GM21576 (cell line): ENCODE data around the gene LACTB.

Experiments used
- ATAC-seq: cut with Tn5 transposase; IDR thresholded peaks from one replicate; pipeline ENCODE4 v1.9.1; 2021; ENCODE audit warnings: mild to moderate bottlenecking, moderate library complexity; ENCODE audit not compliant: unreplicated experiment

The LACTB gene

DNA sequence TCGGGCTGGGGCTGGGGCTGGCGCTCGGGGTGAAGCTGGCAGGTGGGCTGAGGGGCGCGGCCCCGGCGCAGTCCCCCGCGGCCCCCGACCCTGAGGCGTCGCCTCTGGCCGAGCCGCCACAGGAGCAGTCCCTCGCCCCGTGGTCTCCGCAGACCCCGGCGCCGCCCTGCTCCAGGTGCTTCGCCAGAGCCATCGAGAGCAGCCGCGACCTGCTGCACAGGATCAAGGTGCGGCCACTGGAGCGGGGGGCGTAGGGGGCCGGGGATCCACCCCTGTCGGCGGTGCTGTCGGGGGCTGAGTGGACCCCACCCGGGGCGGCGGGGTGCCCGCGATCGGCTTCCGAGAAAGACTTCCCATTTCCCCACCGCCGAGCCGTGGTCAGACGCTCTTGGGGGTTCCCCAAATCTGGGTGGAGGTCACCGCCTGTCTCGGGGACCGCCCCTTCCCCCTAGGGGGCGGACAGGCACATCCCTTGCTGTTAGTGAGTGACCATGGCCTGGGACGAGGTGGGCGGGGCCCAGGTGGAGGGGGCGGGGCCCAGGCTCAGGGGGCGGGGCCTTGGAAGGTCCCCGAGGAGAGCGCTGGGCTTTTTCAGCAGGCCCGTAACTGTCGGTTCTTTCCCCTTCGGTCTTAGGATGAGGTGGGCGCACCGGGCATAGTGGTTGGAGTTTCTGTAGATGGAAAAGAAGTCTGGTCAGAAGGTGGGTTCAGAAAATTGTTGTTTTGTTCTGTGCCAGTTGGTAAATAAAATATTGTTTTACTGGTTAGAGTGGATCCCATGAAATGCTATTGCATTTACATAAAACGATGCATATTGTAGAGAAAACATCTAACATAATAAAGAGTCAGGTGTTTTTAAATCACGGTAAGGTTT, 578 bp downstream of the LACTB start:
- peak; percentile 87 for ATAC-seq

DNA sequence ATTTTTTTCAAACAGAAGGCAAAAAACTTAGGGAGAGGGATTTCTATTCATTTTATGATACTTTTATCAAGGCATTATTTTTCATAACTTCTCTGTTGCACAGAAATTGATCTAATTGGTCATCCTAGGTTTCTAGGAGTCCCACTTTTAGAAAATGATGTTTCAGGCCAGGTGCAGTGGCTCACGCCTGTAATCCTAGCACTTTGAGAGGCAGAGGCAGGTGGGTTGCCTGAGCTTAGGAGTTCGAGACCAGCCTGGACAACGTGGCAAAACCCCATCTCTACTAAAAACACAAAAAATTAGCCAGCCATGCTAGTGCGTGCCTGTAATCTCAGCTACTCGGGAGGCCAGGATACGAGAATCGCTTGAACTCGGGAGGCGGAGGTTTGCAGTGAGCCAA, 2.8 kb downstream of the LACTB start:
- ATAC-seq: no peak

DNA sequence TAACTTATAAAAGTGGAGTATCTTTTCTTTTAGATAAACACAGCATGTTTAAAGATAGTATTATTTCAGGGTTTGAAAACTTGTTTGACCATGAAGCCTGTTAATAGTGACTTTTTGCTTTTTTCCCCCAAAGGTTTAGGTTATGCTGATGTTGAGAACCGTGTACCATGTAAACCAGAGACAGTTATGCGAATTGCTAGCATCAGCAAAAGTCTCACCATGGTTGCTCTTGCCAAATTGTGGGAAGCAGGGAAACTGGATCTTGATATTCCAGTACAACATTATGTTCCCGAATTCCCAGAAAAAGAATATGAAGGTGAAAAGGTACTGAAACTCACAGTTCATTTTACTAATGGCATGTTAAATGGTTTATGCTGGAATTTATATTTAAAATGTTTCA, 5.1 kb downstream of the LACTB start:
- no peak for ATAC-seq

DNA sequence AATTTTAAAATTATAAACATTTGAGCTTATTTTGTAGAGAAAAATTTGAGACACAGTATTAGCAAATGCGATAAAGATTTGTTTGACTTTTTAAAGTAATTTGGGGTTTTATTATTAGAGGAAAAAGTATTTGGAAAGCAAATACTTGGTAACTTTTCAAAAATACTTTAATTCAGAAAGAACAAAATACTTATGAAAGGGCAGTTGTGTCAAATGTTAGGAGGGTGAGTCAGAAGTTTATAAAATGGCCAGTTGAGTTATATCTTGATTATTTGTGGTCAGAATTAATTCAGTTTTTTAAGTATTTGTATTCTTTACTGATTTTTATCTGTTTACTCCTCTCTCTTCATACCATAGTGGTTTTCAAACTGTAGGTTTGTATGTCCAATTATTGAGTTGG, 12.1 kb downstream of the LACTB start:
- no peak for ATAC-seq

DNA sequence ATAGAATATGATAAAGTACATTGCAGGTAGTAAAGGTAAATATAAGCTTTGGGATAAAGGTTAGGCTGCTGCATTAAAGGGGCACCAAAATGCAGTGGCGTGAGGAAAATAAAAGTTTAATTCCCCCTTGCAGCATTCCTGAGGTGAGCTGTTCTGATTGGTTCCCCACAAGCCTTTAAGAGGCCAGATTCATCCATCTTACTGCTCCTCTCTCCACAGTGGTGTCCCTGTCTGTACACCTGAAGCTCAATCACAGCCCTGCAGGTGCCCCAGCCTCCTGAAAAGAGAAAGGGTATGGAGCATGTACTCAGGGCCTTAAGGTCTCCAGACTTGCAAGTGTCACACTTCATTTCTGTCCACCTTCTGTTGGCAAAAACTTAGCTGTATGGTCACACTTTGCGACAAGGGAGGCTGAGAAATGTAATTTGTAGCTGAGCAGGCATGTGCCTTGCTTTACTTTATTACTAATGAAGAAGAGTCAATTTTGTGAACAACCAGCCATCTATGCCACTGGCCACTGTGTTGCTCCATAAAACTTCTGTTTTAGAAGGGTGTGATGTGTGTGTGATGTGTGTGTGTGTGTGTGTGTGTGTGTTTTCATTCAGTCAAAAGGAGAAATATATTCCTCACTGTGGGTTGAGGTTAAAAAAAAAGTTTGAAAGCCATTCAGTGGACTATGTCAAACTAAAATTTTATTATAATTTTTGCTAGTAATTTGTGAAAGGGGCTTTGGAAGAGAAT, 12.8 kb downstream of the LACTB start:
- no peak for ATAC-seq

DNA sequence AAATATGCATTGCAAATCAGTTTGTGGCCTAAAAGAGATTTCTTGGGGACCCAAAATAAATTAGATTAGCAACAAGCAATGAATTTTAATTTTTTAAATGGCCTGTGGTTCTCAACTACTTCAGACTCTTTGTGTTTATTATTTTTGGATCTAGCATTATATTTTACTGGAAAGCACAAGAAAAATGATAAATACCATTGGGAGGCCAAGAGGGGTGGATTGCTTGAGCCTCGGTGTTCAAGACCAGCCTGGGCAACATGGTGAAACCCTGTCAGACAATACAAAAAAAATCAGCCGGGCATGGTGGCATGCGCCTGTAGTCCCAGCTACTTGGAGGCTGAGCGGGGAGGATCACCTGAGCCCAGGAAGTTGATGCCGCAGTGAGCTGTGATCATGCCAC, 13.6 kb downstream of the LACTB start:
- ATAC-seq: no peak

DNA sequence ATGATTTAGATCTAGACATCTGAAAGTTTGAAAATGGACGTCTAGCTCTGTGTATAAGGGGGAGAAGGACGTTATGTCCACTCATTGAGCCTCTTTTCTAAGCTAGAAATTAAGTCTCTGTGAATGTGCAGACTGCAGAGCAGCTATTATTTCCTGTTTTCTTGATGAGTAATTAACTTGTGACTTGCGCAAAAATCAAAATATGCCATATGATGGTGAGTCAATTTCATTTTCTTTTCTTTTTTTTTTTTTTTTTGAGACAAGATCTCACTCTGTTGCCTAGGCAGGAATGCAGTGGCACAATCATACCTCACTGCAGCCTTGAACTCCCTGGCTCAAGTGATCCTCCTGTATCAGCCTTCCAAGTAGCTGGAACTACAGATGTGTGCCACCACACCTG, 14.1 kb downstream of the LACTB start:
- ATAC-seq: no peak

DNA sequence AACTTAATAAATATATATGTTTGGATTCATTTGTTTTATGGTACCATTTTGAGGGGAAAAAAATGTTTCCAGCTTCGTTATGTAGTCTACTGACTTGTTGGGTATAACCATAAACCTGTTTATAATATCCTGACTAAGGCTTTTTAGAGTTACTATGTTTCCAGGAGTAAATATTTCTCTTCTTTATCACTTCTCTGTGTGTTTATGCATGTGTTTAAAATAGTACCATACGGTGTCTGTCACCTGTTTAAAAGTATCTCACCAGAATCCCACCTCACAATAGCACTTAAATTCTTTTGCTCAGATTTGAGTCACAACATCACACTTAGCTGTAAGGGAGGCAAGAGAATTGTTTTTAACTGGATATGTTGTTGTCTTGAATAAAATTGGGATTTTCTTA, 15.1 kb downstream of the LACTB start:
- ATAC-seq: no peak

DNA sequence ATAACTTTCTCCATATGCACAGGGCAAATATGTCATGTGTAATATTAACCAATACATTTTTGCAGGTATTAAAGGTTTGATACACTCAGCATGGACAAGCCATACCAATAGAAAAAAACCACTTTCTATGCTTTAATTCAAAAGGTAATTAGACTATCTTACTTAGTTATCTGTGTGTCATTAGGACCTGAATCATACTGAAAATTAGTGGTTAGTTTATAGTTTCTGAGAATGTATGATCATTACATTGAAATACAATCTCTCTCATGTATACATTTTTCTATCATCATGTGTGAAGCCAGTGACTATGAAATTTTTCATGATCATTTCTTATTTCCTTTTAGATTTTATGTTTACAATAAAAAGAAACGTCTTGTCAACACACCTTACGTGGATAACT, 19.3 kb downstream of the LACTB start:
- no peak for ATAC-seq

DNA sequence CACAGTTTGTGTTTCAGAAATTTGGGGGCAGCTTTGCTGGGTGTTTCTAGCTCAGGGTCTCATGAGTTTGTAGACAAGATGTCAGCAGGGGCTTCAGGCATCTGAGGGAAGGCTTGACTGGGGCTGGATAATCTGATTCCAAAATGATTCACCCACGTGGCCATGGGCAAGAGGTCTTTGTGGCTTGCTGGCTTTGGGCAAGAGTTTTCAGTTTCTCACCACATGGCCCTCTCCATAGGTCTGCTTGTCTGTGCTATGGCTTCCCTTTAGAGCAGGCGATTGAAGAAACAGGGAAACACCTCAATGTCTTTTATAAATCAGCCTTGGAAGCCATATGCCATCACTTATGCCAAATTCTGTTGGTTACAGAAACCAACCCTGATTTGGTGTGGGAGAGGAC, 23.8 kb downstream of the LACTB start:
- no peak for ATAC-seq

DNA sequence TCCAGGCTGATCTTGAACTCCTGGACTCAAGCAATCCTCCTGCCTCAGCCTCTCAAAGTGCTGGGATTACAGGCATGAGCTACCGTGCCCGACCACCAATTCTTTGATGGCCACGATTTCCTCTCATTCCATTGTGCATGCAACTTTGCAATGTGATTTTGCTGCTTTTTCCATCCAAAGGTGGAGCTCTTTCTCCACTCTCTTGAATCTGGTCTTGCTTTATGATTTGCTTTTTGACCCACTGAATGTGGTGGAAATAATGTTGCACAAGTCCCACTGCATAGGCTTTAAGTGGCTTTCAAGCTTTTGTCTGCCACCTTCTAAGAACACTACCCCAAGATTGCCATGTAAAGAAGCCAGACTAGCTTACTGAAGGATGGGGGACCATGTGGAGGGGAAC, 25.0 kb downstream of the LACTB start:
- no peak for ATAC-seq

DNA sequence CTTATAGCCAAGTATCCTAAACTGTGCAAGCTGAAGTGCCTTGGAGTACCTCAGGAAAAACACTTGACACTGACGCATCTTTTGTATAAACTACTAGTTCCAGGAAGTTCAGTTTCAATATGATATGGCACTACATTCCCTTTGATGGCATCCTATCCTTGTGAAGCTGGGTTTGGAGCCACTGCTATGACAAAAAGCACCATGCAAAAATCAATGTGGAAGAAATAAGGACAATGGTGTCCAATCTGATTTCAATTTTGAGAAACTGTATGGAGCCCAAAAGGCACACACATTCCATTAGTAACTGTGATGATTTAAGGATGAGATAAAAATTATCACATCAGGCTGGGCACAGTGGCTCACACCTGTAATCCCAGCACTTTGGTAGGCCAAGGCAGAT, 30.0 kb downstream of the LACTB start:
- no peak for ATAC-seq

DNA sequence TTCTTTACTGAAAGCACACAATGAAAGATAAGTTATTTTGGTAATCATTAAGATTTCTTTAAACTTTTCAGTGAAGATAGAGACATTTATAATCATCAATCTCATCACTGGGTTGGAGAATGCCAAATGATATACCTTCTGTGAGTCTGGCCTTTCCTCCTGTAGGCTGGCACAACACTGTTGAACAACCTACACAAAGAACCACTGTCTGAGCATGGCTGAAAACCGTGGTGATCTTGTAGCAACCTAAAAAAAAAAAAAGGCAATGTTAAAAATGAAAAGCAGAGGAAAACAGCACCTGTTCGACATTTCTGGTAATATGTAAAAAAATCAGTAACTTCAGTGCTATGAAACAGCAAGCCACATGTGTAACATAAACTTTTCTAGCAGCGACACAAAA, 33.8 kb downstream of the LACTB start:
- ATAC-seq: no peak

DNA sequence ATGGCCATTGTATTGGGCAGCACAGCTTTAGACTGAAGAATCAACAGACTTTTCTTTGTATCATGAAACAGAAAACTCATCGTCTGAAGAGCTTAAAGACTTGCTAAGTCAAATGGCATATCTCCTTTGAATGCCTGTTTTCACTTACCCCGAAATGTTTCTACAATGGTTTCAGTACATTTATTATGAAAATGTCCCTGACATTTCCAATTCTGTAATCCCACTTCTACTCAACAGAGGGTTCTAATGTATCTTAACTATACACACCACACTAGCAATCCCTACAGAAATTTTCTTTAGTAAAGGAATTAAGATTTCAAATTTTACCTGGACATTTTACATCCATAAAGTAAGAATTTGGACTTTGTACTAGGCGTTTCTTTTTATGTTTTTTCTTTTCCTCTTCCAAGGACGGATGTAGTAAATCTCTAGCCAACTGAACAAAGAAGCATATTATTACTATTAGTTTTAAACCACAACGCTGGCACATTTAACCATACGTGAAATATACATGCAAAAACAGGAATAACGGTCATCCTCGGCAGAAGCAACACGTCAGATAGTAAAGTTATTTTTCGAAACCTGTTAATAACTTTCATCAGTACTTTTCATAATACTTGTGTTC, 34.5 kb downstream of the LACTB start:
- no peak for ATAC-seq

DNA sequence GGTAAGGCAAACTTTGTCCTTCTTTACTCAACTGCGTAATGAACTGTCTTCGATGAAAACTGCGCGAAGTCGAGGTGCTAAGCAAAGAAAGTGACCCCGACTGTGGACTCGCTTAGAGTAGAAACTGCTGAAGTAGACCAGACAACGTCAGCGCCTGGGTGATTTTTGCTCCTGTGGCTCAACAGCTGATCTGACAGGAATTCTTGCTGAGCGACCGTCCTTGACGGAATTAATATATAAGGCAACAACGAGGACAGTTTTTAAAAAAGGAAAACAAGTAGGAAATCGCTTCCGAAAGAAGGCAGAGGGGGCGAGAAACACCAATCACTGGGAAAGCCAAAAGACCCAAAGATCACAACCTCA, 35.1 kb downstream of the LACTB start:
- no peak for ATAC-seq

DNA sequence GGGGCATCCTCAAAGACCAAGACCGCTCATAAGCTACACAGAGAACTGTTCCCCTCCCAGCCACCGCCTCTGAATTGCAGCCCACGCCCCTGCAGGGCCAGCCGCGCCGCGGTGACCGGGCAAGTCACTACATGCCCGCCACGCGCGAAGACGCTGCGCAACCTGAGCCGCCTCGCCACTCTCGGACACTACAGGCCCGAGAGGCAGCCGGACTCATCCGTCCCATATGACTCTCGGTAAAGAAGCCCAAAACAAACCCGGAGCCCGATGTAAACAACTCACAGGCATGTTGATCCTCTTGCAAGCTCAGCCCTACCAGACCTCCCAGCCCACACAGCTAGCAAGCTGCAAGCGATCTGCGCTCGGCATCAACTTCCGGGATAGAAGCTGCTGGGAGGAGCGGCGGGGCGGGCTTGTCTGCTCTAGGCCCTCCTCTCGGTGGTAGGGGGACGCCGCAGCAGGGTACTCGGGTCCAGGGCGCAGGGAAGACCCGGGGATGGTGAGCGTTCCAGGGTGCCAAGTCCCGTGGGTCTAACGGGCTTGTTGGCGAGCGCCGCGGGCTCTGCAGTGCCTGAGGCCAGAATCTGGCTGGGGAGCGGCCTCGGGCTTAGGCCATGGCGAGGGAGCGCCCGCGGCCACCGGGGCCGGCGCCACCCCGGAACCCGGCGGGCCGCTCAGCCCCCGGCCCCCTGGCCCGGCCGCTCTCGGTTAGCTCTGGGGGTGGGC, 35.6 kb downstream of the LACTB start, which contains the start of gene RPS27L:
RPS27L (minus strand) TSS at position 360 of the 726 bp plus-strand sequence; CDS start at position 288, 72 bp downstream.
- peak; percentile 86 for ATAC-seq

DNA sequence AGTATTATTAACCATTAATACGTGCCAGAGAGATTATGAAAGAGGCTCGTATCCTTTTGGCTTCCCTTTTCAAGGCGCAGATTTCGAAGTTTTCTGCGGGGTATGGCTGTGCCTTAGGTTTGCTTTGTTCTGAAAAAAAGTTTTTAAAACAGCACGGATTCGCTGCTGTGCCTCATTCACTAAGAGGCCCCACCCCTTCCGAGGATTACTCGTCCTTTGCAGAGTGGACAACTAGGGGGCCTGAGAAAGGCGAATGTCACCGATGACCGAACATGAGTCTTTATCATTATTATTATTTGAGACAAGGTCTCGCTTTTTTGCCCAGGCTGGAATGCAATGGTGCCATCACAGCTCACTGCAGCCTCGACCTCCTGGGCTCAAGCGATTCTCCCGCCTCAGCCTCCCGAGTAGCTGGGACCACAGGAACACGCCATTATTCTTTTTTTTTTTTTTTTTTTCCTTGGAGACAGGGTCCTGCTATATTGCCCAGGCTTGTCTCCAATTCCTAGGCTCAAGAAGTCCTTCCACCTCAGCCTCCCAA, 36.3 kb downstream of the LACTB start:
- peak; percentile 17 for ATAC-seq

DNA sequence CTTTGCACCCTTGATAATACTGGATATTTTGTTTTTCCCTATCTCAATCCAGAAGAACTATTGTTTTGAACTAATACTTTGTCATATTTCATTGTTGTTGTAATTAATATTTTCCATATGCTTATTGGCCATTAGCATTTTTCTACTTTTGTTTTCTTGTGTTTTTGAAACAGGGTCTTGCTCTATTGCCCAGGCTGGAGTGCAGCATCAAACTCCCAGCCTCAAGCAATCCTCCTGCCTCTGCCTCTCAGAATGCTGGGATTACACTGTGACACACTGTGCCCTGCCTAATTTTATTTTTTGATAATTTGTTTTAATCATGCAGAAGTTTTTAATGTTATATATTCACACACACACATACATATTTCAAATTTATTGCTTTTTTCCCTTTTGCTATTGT, 39.0 kb downstream of the LACTB start:
- no peak for ATAC-seq

DNA sequence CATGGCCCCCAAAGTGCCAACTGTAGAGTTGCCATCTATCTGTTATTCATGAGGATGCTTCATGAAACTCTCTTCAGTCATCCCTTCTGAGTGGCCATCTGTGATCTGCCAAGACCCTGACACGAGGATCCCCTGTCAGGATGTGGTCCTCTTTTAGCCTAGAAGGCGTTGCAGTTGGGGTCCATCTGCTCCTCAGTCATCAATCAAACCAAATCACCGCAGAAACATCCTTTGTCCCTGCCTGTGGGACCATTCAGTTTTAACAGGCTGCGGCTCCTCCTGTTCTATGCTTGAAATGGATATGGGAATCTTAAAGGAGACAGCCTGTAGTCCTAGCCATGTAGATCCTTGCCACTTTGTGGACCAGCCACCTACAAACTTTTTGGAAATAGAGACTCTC, 41.6 kb downstream of the LACTB start:
- ATAC-seq: no peak

DNA sequence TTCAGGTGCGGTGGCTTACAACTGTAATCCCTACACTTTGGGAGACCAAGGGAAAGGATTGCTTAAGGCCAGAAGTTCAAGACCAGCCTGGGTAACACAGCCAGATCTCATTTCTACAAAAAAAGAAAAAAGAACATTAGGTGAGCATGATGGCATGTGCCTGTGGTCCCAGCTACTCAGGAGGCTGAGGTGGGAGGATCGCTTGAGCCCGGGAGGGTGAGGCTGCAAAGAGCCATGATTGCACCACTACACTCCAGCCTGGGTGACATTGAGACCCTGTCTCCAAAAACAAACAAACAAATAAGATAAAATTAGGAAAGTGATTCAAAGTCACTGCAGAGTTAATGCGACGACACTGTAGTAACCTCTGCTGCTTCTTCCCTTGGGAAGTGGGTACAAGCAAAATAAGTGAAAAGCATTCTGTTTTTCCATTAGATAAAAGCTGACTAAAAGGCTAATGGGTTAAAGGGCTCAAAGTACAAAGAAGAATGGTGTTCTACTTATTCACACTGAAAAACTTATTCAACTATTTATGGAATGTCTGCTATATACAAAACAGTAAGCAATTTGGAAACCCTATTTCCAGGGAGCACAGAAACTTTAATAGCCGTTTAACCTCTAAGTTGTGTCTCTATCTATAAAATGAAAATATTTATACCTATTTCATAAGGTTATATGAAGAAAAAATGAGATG, 43.7 kb downstream of the LACTB start:
- no peak for ATAC-seq
